Kidney (tissue), 14 donors: ENCODE results near the gene SFXN2. TPM values are rescaled to one million over a fixed set of nuclear protein-coding genes. Genes with fewer than 3 reads are reported as not detected.
A peak's percentile ranks its signal among the peaks of the same experiment; 100 is the strongest.

ENCODE experiments used
- DNase-seq, 5 donors: peaks; one replicate each; pipeline ENCODE4 v3.0.0-alpha.2; 2013 to 2020
- FAIRE-seq: peaks from 2 replicates; lab custom pipeline; 2012; peaks lifted over from hg19 to GRCh38; lab: Jason Lieb, UNC
- H3K27ac ChIP-seq, 2 donors: one replicate each; pipeline ENCODE4 v1.7.0; 2013; ENCODE audit warnings: low read depth in 2 of 2, low read length in 2 of 2, inconsistent platforms in 1 of 2
- H3K27me3 ChIP-seq: one replicate; pipeline ENCODE4 v1.7.1; 2013; ENCODE audit warnings: low read length, inconsistent platforms; ENCODE audit not compliant: control insufficient read depth, insufficient read depth
- H3K36me3 ChIP-seq, 3 donors: one replicate each; pipeline versions ENCODE4 v1.7.0 to v1.7.1; 2013; ENCODE audit warnings: low read length in 3 of 3, control low read depth in 1 of 3, inconsistent platforms in 1 of 3; ENCODE audit not compliant: insufficient read depth in 3 of 3, control insufficient read depth in 2 of 3
- H3K4me1 ChIP-seq, 3 donors: one replicate each; pipeline versions ENCODE4 v1.7.0 to v1.7.1; 2013; ENCODE audit warnings: low read length in 3 of 3, inconsistent platforms in 1 of 3, low read depth in 1 of 3; ENCODE audit not compliant: control insufficient read depth in 2 of 3, insufficient read depth in 2 of 3
- H3K4me3 ChIP-seq, 3 donors: one replicate each; pipeline versions ENCODE4 v1.7.0 to v1.8.1; 2013; ENCODE audit warnings: low read length in 3 of 3, control low read depth in 1 of 3, inconsistent platforms in 1 of 3
- H3K9ac ChIP-seq, 3 donors: one replicate each; pipeline versions ENCODE4 v1.7.0 to v1.7.1; 2013; ENCODE audit warnings: low read length in 3 of 3, control low read depth in 1 of 3, inconsistent platforms in 1 of 3
- H3K9me3 ChIP-seq, 3 donors: one replicate each; pipeline versions ENCODE4 v1.7.0 to v1.7.1; 2013; ENCODE audit warnings: low read length in 3 of 3, control low read depth in 1 of 3, inconsistent platforms in 1 of 3; ENCODE audit not compliant: control insufficient read depth in 2 of 3, insufficient read depth in 1 of 3
- CTCF ChIP-seq: IDR thresholded peaks from 3 replicates; pipeline ENCODE4 v1.5.1; 2012; ENCODE audit warnings: mild to moderate bottlenecking, moderate library complexity, borderline replicate concordance; ENCODE audit not compliant: insufficient read depth; ENCODE audit errors: extremely low read depth
- intact Hi-C: fragments of 100-400 bp; cut with DNase I; formaldehyde crosslinking; loops from one replicate; pipeline ENCODE4 v1.11.1; 2022
- polyA plus RNA-seq: library from polyadenylated mRNA; stranded (reverse); fragments of 350-450 nt; fragmentation: Illumina TruSeq; extraction: RNeasy Lipid Tissue Mini Kit (QIAGEN cat#74804); gene quantifications from one replicate; pipeline ENCODE4 v1.2.3, GENCODE V29; 2014; ENCODE audit warnings: low read depth, low replicate concordance; ENCODE audit not compliant: insufficient read depth
- total RNA-seq: library from RNA; stranded (reverse); fragmentation: NEBNext Ultra II Directional; extraction: Animal tissue kit (Norgen Biotek cat#: 25700); gene quantifications from one replicate; pipeline ENCODE4 v1.2.1, GENCODE V29; 2021
- donor health status: control.
- donor health status: control.
- donor health status: control.
- donor health status: control.
- donor health status: control.
- donor health status: DM: yes; HTN: yes; CAD: no.
- donor health status: Normal renal cell carcinoma (clear cell type).

Gene SFXN2
- total and polyA plus RNA-seq, 2 donors from 2014 or later = 17.3 to 72.1 TPM

GRCh38 chr10:102668326-102669107 is 45.9 kb upstream of the SFXN2 start:
- TF ChIP-seq CTCF = no peak
- FAIRE-seq (no peak), DNase-seq (peak in 1 of 5 donors; percentile 46)
- no peaks in the 10 kb centered on the region for H3K9me3 ChIP-seq
- H3K4me1 ChIP-seq = peaks cover 4 to 18% (median 4%) of the 10 kb centered on the region in 3 donors
- H3K27ac ChIP-seq = no peak overlapping the region
- H3K9ac ChIP-seq = no peak overlapping the region
- H3K36me3 ChIP-seq = no peaks in the 10 kb centered on the region
- no peak overlapping the region for H3K4me3 ChIP-seq
- intact Hi-C loops = no loop called here
- H3K27me3 ChIP-seq = no peaks in the 10 kb centered on the region

- Histone ChIP-seq H3K9me3 (no peaks in the 10 kb centered on the region), H3K27ac (no peak overlapping the region), H3K4me3 (no peak overlapping the region), H3K27me3 (no peaks in the 10 kb centered on the region), H3K9ac (no peak overlapping the region), H3K36me3 (no peaks in the 10 kb centered on the region), H3K4me1 (peaks cover 7 to 25% (median 8%) of the 10 kb centered on the region in 3 donors)
- FAIRE-seq (no peak), DNase-seq (peak in 2 of 5 donors; percentile 54 to 81)
- no peak for TF ChIP-seq CTCF
- intact Hi-C loops = no loop called here
Observed at GRCh38 chr10:102669206-102670064, 45.0 kb upstream of the SFXN2 start.

DNA sequence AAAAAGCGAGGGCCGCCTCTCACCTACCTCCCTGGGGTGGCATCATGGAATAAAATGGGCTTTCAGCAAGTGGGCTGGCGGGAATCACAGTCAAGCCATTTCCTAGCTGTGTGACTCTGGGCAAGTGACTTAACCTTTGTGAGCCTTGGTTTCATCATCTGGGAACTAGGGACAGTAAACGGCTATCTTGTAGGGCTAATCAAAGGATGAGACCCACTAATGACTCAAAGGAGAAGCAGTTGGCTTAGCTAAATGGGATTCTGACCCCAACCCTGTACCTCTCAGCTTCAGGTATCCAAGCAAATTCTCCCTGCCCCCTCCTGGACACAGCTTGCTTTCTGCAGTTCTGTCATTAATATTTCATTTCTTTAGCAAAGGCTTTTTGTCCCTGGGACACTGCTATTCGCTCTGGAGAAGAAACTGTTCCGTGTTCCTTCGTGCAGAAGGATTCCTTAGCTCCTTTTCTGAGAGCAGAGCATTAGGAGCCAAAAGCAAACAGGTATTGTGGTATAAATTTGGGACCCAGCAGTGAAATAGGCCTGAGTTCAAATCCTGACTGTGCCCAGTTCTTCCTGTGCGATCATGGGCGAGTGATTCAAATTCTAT is 44.3 kb upstream of the SFXN2 start:
- peaks cover 14 to 32% (median 15%) of the 10 kb centered on the region in 3 donors for H3K4me1 ChIP-seq
- no peaks in the 10 kb centered on the region for H3K27me3 ChIP-seq
- intact Hi-C loops = no loop called here
- TF ChIP-seq CTCF = no peak
- FAIRE-seq = no peak
- H3K9ac ChIP-seq = peak overlapping the region in 1 of 3 donors; percentile 3
- no peak for DNase-seq
- H3K27ac ChIP-seq = no peak overlapping the region
- no peaks in the 10 kb centered on the region for H3K36me3 ChIP-seq
- no peak overlapping the region for H3K4me3 ChIP-seq
- H3K9me3 ChIP-seq = no peaks in the 10 kb centered on the region
